ENCODE data around the gene EPHA6.

DNA sequence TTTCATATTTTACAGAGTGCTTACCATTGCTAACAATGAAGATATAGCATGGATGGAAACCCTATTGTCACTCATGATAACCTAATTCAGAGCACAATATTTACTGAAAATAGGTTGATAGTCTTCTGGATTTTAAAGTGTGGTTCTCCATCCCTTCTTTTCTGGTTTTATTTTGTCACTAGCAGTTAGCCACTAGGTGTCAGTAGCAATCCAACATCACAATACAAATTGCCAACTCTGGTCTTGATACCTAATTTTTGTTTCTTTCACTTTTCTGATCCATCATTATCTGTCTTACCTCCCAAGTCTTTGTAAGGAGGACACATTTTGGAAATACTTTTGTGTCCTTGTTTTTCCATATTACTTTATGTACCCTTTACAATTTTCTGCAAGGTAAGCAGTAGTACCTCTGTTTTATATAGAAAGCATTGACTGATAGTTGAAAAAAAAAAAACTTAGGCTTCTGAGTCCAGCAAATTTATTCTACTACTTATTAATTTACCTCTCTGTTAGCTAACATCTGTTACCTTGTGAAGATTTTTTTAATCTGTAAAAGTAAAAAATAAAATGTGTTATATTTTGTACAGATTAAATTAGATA, 979.1 kb downstream of the EPHA6 start:
- TF ChIP-seq, protein P1, sequence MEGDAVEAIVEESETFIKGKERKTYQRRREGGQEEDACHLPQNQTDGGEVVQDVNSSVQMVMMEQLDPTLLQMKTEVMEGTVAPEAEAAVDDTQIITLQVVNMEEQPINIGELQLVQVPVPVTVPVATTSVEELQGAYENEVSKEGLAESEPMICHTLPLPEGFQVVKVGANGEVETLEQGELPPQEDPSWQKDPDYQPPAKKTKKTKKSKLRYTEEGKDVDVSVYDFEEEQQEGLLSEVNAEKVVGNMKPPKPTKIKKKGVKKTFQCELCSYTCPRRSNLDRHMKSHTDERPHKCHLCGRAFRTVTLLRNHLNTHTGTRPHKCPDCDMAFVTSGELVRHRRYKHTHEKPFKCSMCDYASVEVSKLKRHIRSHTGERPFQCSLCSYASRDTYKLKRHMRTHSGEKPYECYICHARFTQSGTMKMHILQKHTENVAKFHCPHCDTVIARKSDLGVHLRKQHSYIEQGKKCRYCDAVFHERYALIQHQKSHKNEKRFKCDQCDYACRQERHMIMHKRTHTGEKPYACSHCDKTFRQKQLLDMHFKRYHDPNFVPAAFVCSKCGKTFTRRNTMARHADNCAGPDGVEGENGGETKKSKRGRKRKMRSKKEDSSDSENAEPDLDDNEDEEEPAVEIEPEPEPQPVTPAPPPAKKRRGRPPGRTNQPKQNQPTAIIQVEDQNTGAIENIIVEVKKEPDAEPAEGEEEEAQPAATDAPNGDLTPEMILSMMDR (IDR thresholded peaks at IDR 0.05): peak; percentile 90
- no peak for TF ChIP-seq EZH2 (IDR thresholded peaks at IDR 0.05; ENCODE audit: borderline replicate concordance, insufficient read depth, low read depth, low read length, poor library complexity, severe bottlenecking)

Data from B cell (primary cell).